GM23338 (cell line): ENCODE measurements around the gene NEK2.

Source experiments
- CREB1 ChIP-seq: fragments of 250-450 bp; sonication (Bioruptor Pico); IDR thresholded peaks from 2 replicates; pipeline ENCODE4 v1.5.0; 2020; ENCODE audit warnings: low read depth, mild to moderate bottlenecking, moderate library complexity
- ETS1 ChIP-seq: IDR thresholded peaks from 2 replicates; pipeline ENCODE4 v1.6.1; 2016; ENCODE audit warnings: antibody characterized with exemption
- EZH2 ChIP-seq: fragments of 200-600 bp; sonication (generic); IDR thresholded peaks from one replicate; pipeline ENCODE4 v1.8.0; 2017; ENCODE audit warnings: antibody characterized with exemption, mild to moderate bottlenecking, low read depth; ENCODE audit not compliant: unreplicated experiment
- EZH2phosphoT487 ChIP-seq: fragments of 200-600 bp; sonication (generic); IDR thresholded peaks from one replicate; pipeline ENCODE4 v1.8.1; 2018; ENCODE audit warnings: antibody characterized with exemption; ENCODE audit not compliant: unreplicated experiment
- JUNB ChIP-seq: IDR thresholded peaks from one replicate; pipeline ENCODE4 v1.6.1; 2016; ENCODE audit warnings: antibody characterized with exemption; ENCODE audit not compliant: unreplicated experiment
- NANOG ChIP-seq: IDR thresholded peaks from 2 replicates; pipeline ENCODE4 v1.6.1; 2016; ENCODE audit warnings: antibody characterized with exemption, borderline replicate concordance
- POLR2AphosphoS5 ChIP-seq: IDR thresholded peaks from 2 replicates; pipeline ENCODE4 v1.6.1; 2016; ENCODE audit warnings: antibody characterized with exemption, low read depth
- STAT1 ChIP-seq: IDR thresholded peaks from one replicate; pipeline ENCODE4 v1.6.1; 2016; ENCODE audit warnings: antibody characterized with exemption; ENCODE audit not compliant: unreplicated experiment
- ZNF114 ChIP-seq: fragments of 250-450 bp; sonication (Bioruptor Pico); IDR thresholded peaks from 2 replicates; pipeline ENCODE4 v1.5.0; 2020; ENCODE audit warnings: mild to moderate bottlenecking, moderate library complexity
- ZNF331 ChIP-seq: fragments of 250-450 bp; sonication (Bioruptor Pico); IDR thresholded peaks from 2 replicates; pipeline ENCODE4 v1.5.0; 2020; ENCODE audit warnings: low read depth, mild to moderate bottlenecking, moderate library complexity
- TF ChIP-seq, protein P1 (sequence below), 2 experiments: fragments of 200-600 bp in 1 of 2; sonication (generic) in 1 of 2; conservative IDR thresholded peaks; 2 replicates each; pipeline versions ENCODE4 v1.5.1 to v1.6.1; 2016 to 2017; ENCODE audit warnings: antibody characterized with exemption in 2 of 2, low read depth in 2 of 2, mild to moderate bottlenecking in 2 of 2, moderate library complexity in 1 of 2
- TF ChIP-seq, protein P2 (sequence below): IDR thresholded peaks from one replicate; pipeline ENCODE4 v1.6.1; 2018; ENCODE audit warnings: antibody characterized with exemption; ENCODE audit not compliant: unreplicated experiment
- TF ChIP-seq, protein P3 (sequence below): fragments of 250-450 bp; sonication (Bioruptor Pico); IDR thresholded peaks from 2 replicates; pipeline ENCODE4 v1.5.0; 2020; ENCODE audit warnings: mild to moderate bottlenecking, moderate library complexity

GRCh38 chr1:211630236-211631081 lies 45.0 kb downstream of the NEK2 start:
- no peak for TF ChIP-seq EZH2
- TF ChIP-seq, protein P1, sequence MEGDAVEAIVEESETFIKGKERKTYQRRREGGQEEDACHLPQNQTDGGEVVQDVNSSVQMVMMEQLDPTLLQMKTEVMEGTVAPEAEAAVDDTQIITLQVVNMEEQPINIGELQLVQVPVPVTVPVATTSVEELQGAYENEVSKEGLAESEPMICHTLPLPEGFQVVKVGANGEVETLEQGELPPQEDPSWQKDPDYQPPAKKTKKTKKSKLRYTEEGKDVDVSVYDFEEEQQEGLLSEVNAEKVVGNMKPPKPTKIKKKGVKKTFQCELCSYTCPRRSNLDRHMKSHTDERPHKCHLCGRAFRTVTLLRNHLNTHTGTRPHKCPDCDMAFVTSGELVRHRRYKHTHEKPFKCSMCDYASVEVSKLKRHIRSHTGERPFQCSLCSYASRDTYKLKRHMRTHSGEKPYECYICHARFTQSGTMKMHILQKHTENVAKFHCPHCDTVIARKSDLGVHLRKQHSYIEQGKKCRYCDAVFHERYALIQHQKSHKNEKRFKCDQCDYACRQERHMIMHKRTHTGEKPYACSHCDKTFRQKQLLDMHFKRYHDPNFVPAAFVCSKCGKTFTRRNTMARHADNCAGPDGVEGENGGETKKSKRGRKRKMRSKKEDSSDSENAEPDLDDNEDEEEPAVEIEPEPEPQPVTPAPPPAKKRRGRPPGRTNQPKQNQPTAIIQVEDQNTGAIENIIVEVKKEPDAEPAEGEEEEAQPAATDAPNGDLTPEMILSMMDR (conservative IDR thresholded peaks at IDR 0.05; ENCODE audit: low read depth in 2 of 2): peak in 1 of 2 experiments; percentile 23; a peak in 1 of 4 replicates
- TF ChIP-seq EZH2phosphoT487: no peak
- TF ChIP-seq POLR2AphosphoS5: no peak
- TF ChIP-seq, protein P2, sequence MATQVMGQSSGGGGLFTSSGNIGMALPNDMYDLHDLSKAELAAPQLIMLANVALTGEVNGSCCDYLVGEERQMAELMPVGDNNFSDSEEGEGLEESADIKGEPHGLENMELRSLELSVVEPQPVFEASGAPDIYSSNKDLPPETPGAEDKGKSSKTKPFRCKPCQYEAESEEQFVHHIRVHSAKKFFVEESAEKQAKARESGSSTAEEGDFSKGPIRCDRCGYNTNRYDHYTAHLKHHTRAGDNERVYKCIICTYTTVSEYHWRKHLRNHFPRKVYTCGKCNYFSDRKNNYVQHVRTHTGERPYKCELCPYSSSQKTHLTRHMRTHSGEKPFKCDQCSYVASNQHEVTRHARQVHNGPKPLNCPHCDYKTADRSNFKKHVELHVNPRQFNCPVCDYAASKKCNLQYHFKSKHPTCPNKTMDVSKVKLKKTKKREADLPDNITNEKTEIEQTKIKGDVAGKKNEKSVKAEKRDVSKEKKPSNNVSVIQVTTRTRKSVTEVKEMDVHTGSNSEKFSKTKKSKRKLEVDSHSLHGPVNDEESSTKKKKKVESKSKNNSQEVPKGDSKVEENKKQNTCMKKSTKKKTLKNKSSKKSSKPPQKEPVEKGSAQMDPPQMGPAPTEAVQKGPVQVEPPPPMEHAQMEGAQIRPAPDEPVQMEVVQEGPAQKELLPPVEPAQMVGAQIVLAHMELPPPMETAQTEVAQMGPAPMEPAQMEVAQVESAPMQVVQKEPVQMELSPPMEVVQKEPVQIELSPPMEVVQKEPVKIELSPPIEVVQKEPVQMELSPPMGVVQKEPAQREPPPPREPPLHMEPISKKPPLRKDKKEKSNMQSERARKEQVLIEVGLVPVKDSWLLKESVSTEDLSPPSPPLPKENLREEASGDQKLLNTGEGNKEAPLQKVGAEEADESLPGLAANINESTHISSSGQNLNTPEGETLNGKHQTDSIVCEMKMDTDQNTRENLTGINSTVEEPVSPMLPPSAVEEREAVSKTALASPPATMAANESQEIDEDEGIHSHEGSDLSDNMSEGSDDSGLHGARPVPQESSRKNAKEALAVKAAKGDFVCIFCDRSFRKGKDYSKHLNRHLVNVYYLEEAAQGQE: no peak
- TF ChIP-seq CREB1 (CRISPR knock-in tag): no peak
- TF ChIP-seq JUNB: no peak
- no peak for TF ChIP-seq ZNF331 (CRISPR knock-in tag)
- no peak for TF ChIP-seq ZNF114 (CRISPR knock-in tag)
- TF ChIP-seq ETS1: no peak
- TF ChIP-seq, protein P3, sequence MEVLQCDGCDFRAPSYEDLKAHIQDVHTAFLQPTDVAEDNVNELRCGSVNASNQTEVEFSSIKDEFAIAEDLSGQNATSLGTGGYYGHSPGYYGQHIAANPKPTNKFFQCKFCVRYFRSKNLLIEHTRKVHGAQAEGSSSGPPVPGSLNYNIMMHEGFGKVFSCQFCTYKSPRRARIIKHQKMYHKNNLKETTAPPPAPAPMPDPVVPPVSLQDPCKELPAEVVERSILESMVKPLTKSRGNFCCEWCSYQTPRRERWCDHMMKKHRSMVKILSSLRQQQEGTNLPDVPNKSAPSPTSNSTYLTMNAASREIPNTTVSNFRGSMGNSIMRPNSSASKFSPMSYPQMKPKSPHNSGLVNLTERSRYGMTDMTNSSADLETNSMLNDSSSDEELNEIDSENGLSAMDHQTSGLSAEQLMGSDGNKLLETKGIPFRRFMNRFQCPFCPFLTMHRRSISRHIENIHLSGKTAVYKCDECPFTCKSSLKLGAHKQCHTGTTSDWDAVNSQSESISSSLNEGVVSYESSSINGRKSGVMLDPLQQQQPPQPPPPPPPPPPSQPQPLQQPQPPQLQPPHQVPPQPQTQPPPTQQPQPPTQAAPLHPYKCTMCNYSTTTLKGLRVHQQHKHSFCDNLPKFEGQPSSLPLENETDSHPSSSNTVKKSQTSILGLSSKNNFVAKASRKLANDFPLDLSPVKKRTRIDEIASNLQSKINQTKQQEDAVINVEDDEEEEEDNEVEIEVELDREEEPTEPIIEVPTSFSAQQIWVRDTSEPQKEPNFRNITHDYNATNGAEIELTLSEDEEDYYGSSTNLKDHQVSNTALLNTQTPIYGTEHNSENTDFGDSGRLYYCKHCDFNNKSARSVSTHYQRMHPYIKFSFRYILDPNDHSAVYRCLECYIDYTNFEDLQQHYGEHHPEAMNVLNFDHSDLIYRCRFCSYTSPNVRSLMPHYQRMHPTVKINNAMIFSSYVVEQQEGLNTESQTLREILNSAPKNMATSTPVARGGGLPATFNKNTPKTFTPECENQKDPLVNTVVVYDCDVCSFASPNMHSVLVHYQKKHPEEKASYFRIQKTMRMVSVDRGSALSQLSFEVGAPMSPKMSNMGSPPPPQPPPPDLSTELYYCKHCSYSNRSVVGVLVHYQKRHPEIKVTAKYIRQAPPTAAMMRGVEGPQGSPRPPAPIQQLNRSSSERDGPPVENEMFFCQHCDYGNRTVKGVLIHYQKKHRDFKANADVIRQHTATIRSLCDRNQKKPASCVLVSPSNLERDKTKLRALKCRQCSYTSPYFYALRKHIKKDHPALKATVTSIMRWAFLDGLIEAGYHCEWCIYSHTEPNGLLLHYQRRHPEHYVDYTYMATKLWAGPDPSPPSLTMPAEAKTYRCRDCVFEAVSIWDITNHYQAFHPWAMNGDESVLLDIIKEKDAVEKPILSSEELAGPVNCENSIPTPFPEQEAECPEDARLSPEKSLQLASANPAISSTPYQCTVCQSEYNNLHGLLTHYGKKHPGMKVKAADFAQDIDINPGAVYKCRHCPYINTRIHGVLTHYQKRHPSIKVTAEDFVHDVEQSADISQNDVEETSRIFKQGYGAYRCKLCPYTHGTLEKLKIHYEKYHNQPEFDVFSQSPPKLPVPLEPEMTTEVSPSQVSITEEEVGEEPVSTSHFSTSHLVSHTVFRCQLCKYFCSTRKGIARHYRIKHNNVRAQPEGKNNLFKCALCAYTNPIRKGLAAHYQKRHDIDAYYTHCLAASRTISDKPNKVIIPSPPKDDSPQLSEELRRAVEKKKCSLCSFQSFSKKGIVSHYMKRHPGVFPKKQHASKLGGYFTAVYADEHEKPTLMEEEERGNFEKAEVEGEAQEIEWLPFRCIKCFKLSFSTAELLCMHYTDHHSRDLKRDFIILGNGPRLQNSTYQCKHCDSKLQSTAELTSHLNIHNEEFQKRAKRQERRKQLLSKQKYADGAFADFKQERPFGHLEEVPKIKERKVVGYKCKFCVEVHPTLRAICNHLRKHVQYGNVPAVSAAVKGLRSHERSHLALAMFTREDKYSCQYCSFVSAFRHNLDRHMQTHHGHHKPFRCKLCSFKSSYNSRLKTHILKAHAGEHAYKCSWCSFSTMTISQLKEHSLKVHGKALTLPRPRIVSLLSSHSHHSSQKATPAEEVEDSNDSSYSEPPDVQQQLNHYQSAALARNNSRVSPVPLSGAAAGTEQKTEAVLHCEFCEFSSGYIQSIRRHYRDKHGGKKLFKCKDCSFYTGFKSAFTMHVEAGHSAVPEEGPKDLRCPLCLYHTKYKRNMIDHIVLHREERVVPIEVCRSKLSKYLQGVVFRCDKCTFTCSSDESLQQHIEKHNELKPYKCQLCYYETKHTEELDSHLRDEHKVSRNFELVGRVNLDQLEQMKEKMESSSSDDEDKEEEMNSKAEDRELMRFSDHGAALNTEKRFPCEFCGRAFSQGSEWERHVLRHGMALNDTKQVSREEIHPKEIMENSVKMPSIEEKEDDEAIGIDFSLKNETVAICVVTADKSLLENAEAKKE (CRISPR knock-in tag): no peak
- no peak for TF ChIP-seq STAT1
- TF ChIP-seq NANOG: no peak
